B cell (primary cell): ENCODE data around the gene MARS1. TPM values are rescaled to one million over a fixed set of nuclear protein-coding genes. Genes with fewer than 3 reads are reported as not detected.

Experiments used
- ATAC-seq: fragments of 200-7000 bp; cut with Tn5 transposase; one replicate; pipeline ENCODE4 v1.10.0; 2021; ENCODE audit warnings: low read depth, mild to moderate bottlenecking, moderate number of reproducible peaks, moderate library complexity
- CTCF ChIA-PET: fragments of 350-600 bp; sonication (Branson Sonifier 250); formaldehyde crosslinking; loops from one replicate; lab custom pipeline; 2021; ENCODE audit warnings: antibody characterized with exemption, inconsistent platforms; lab: Charles Lee
- POLR2A ChIA-PET: fragments of 350-600 bp; sonication (Branson Sonifier 250); formaldehyde crosslinking; loops from one replicate; lab custom pipeline; 2021; ENCODE audit warnings: antibody characterized with exemption; lab: Charles Lee
- DNase-seq: peaks from one replicate; pipeline ENCODE4 v3.0.0; 2013
- H2AFZ ChIP-seq: 2 replicates; pipeline ENCODE4 v1.6.1; 2012; ENCODE audit warnings: mild to moderate bottlenecking, low read depth, low read length; ENCODE audit not compliant: insufficient read depth, poor library complexity, severe bottlenecking
- H3K27ac ChIP-seq, 2 donors: 1 replicate in 1 of 2; 2 replicates in 1 of 2; pipeline ENCODE4 v1.5.1; 2012 to 2013; ENCODE audit warnings: low read length in 2 of 2, mild to moderate bottlenecking in 2 of 2, moderate library complexity in 1 of 2
- H3K27me3 ChIP-seq, 4 experiments: fragments of 200-600 bp in 1 of 4; sonication (generic) in 1 of 4; replicated peaks in 1 of 4; 1 replicate in 2 of 4; 2 replicates in 2 of 4; pipeline versions ENCODE4 v1.6.1 to v1.7.0; 2013 to 2016; ENCODE audit warnings: low read length in 3 of 4, mild to moderate bottlenecking in 2 of 4, mixed read lengths in 1 of 4, moderate library complexity in 1 of 4; ENCODE audit not compliant: insufficient read depth in 4 of 4, control insufficient read depth in 3 of 4; ENCODE audit errors: control extremely low read depth in 1 of 4
- H3K36me3 ChIP-seq, 2 experiments: replicated peaks in 1 of 2; 1 replicate in 1 of 2; 2 replicates in 1 of 2; pipeline versions ENCODE4 v1.6.1 to v1.7.1; 2013; ENCODE audit warnings: low read length in 1 of 2; ENCODE audit not compliant: insufficient read depth in 2 of 2, control insufficient read depth in 1 of 2; ENCODE audit errors: control extremely low read depth in 1 of 2, extremely low read depth in 1 of 2
- H3K4me1 ChIP-seq, 2 donors: fragments of 200-600 bp in 1 of 2; sonication (generic) in 1 of 2; 1 replicate in 1 of 2; 2 replicates in 1 of 2; pipeline versions ENCODE4 v1.5.1 to v1.6.1; 2013 to 2017; ENCODE audit warnings: low read length in 2 of 2; ENCODE audit not compliant: control insufficient read depth in 2 of 2, insufficient read depth in 2 of 2
- H3K4me2 ChIP-seq: replicated peaks from 2 replicates; pipeline ENCODE3; 2012; ENCODE audit warnings: mild to moderate bottlenecking, low read depth, low read length; ENCODE audit not compliant: poor library complexity, severe bottlenecking
- H3K4me3 ChIP-seq, 5 experiments: fragments of 200-600 bp in 1 of 5; sonication (generic) in 1 of 5; 1 replicate in 3 of 5; 2 replicates in 2 of 5; pipeline versions ENCODE4 v1.5.1 to v1.7.0; 2011 to 2016; ENCODE audit warnings: low read length in 4 of 5, mild to moderate bottlenecking in 4 of 5, low read depth in 2 of 5, control low read depth in 1 of 5, moderate library complexity in 1 of 5; ENCODE audit not compliant: insufficient read depth in 1 of 5; ENCODE audit errors: control extremely low read depth in 1 of 5, extremely low read depth in 1 of 5
- H3K79me2 ChIP-seq: fragments of 200-600 bp; sonication (generic); one replicate; pipeline ENCODE4 v1.6.0; 2016; ENCODE audit warnings: low read length; ENCODE audit not compliant: control insufficient read depth, insufficient read depth
- H3K9ac ChIP-seq: fragments of 200-600 bp; sonication (generic); 2 replicates; pipeline ENCODE4 v1.6.1; 2017; ENCODE audit warnings: mild to moderate bottlenecking, low read length, moderate library complexity
- H3K9me3 ChIP-seq, 3 donors: one replicate each; pipeline versions ENCODE4 v1.6.1 to v1.7.1; 2013; ENCODE audit warnings: low read length in 2 of 3; ENCODE audit not compliant: control insufficient read depth in 2 of 3, insufficient read depth in 1 of 3; ENCODE audit errors: control extremely low read depth in 1 of 3
- H4K20me1 ChIP-seq: 2 replicates; pipeline ENCODE4 v1.6.0; 2012; ENCODE audit warnings: mild to moderate bottlenecking, low read length; ENCODE audit not compliant: insufficient read depth, control insufficient read depth, poor library complexity, severe bottlenecking
- H3K27ac Mint-ChIP-seq: one replicate; pipeline ENCODE4 v1.8.0; 2021; ENCODE audit warnings: mixed read lengths
- H3K27me3 Mint-ChIP-seq: one replicate; pipeline ENCODE4 v1.8.0; 2021; ENCODE audit warnings: mixed read lengths
- H3K4me1 Mint-ChIP-seq: one replicate; pipeline ENCODE4 v1.8.0; 2021; ENCODE audit warnings: mixed read lengths
- H3K4me3 Mint-ChIP-seq: one replicate; pipeline ENCODE4 v1.8.0; 2021; ENCODE audit warnings: mixed read lengths
- H3K9me3 Mint-ChIP-seq: one replicate; pipeline ENCODE4 v1.8.0; 2022; ENCODE audit warnings: mixed read lengths; ENCODE audit not compliant: insufficient read depth
- EZH2 ChIP-seq: IDR thresholded peaks from 2 replicates; pipeline ENCODE4 v1.6.1; 2012; ENCODE audit warnings: borderline replicate concordance, low read depth, mild to moderate bottlenecking, moderate library complexity, low read length; ENCODE audit not compliant: insufficient read depth, poor library complexity, severe bottlenecking
- WGBS: methylation state at CpG from one replicate; pipeline ENCODE4 v1.1.5; 2013; ENCODE audit warnings: missing lambda C conversion rate; ENCODE audit not compliant: insufficient coverage; 5-methylcytosine and 5-hydroxymethylcytosine counted together
- intact Hi-C: fragments of 100-400 bp; cut with micrococcal nuclease; formaldehyde crosslinking; loops from one replicate; pipeline ENCODE4 v1.10.0; 2022
- polyA plus RNA-seq: library from polyadenylated mRNA; depleted of rRNA; stranded (reverse); fragments of >200 nt; gene quantifications from 2 replicates; pipeline ENCODE4 v1.2.3, GENCODE V29; 2012
- total RNA-seq, 2 donors: library from RNA; stranded (reverse); fragments of 120-200 nt in 1 of 2; gene quantifications; 1 replicate in 1 of 2; 2 replicates in 1 of 2; pipeline versions ENCODE4 v1.2.3 to v1.2.4, GENCODE V29; 2013 to 2022
- TF ChIP-seq, protein P1 (sequence below): fragments of 200-600 bp; IDR thresholded peaks from one replicate; pipeline ENCODE4 v1.8.0; 2022; ENCODE audit warnings: antibody characterized with exemption, mild to moderate bottlenecking

Gene MARS1
- total and polyA plus RNA-seq, 2 donors (not counting 1 experiment from before 2014, with no cell fraction given), result 158 to 193 TPM

DNA sequence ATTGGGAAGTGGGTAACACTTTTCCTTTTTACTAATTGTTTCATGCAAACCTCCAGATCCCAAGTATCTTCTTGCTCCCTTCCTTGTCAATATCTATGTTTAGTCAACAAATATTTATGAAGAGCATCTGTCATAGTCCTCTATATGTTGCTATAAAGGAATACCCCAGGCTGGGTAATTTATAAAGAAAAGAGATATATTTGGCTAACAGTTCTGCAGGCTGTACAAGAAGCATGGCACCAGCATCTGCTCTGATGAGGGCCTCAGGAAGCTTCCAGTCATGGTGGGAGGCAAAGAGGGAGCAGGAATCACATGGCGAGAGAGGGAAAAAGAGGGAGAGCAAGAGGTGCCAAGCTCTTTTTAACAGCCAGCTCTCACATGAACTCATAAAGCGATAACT, 66.6 kb downstream of the MARS1 start:
- H3K9ac ChIP-seq, result no peak overlapping the region
- POLR2A ChIA-PET, result no interaction called here
- peaks cover 27% of the 10 kb centered on the region for H3K27me3 Mint-ChIP-seq
- H3K9me3 ChIP-seq, result peaks cover 0 to 4% (median 0%) of the 10 kb centered on the region in 3 donors
- no peak overlapping the region for H3K27ac Mint-ChIP-seq
- H2AFZ ChIP-seq, result no peak overlapping the region
- peaks cover 8 to 9% of the 10 kb centered on the region in 2 donors for H3K4me1 ChIP-seq
- no peak overlapping the region for H3K4me3 Mint-ChIP-seq
- intact Hi-C loops, result no loop called here
- H4K20me1 ChIP-seq, result no peaks in the 10 kb centered on the region
- H3K4me1 Mint-ChIP-seq, result peaks cover 15% of the 10 kb centered on the region
- DNase-seq (no peak), ATAC-seq (no peak)
- TF ChIP-seq, protein P1, sequence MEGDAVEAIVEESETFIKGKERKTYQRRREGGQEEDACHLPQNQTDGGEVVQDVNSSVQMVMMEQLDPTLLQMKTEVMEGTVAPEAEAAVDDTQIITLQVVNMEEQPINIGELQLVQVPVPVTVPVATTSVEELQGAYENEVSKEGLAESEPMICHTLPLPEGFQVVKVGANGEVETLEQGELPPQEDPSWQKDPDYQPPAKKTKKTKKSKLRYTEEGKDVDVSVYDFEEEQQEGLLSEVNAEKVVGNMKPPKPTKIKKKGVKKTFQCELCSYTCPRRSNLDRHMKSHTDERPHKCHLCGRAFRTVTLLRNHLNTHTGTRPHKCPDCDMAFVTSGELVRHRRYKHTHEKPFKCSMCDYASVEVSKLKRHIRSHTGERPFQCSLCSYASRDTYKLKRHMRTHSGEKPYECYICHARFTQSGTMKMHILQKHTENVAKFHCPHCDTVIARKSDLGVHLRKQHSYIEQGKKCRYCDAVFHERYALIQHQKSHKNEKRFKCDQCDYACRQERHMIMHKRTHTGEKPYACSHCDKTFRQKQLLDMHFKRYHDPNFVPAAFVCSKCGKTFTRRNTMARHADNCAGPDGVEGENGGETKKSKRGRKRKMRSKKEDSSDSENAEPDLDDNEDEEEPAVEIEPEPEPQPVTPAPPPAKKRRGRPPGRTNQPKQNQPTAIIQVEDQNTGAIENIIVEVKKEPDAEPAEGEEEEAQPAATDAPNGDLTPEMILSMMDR, result no peak
- no peak for TF ChIP-seq EZH2
- no peak overlapping the region for H3K4me3 ChIP-seq
- peaks cover 0 to 20% (median 1%) of the 10 kb centered on the region in 4 experiments for H3K27me3 ChIP-seq
- H3K36me3 ChIP-seq, result no peaks in the 10 kb centered on the region
- WGBS, result no CpG with 5 or more reads among the region's 2 CpGs
- H3K4me2 ChIP-seq, result no peak overlapping the region
- no peaks in the 10 kb centered on the region for H3K9me3 Mint-ChIP-seq
- H3K27ac ChIP-seq, result no peak overlapping the region
- CTCF ChIA-PET, result no interaction called here
- no peaks in the 10 kb centered on the region for H3K79me2 ChIP-seq

DNA sequence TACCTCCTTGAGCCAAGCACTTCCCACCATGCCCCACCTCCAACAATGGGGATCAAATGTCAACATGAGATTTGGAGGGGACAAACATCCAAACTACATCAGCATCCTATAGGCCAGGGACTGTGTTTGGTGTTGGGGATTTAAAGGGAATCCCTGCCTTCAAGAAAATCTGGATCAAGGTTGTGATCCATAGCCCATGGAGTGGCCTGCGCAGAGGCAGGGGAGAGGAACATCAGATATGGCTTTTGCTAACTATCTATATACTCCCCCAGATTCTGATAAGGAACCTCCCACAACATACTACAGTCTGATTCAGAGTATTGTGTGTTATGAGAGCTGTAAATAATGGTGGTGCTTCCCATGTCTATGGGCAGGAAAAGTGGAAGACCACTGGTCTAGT, 67.0 kb downstream of the MARS1 start:
- Histone ChIP-seq H3K4me2 (no peak overlapping the region), H3K79me2 (no peaks in the 10 kb centered on the region), H2AFZ (no peak overlapping the region), H3K4me3 (no peak overlapping the region), H3K36me3 (no peaks in the 10 kb centered on the region), H3K9me3 (peaks cover 0 to 4% (median 0%) of the 10 kb centered on the region in 3 donors), H4K20me1 (no peaks in the 10 kb centered on the region), H3K27me3 (peaks cover 0 to 17% (median 0%) of the 10 kb centered on the region in 4 experiments), H3K4me1 (peaks cover 5 to 6% of the 10 kb centered on the region in 2 donors), H3K9ac (no peak overlapping the region), H3K27ac (no peak overlapping the region)
- ChIA-PET CTCF (no interaction called here), POLR2A (no interaction called here)
- H3K4me1 Mint-ChIP-seq, result peaks cover 13% of the 10 kb centered on the region
- peaks cover 27% of the 10 kb centered on the region for H3K27me3 Mint-ChIP-seq
- intact Hi-C loops, result no loop called here
- ATAC-seq, result no peak
- WGBS, result no CpG with 5 or more reads among the region's 1 CpG
- no peak for DNase-seq
- H3K9me3 Mint-ChIP-seq, result no peaks in the 10 kb centered on the region
- no peak overlapping the region for H3K27ac Mint-ChIP-seq
- no peak for TF ChIP-seq EZH2
- TF ChIP-seq, protein P1, result no peak
- no peak overlapping the region for H3K4me3 Mint-ChIP-seq
